Duodenal mucosa (tissue), 2 donors: Measurements from ENCODE around the gene PHF21B.

Experiments used
- H3K27ac ChIP-seq: one replicate; pipeline ENCODE4 v1.7.0; 2013; ENCODE audit warnings: low read depth, low read length
- H3K27me3 ChIP-seq, 2 donors: one replicate each; pipeline ENCODE4 v1.7.0; 2013; ENCODE audit warnings: low read length in 2 of 2, control low read depth in 1 of 2; ENCODE audit not compliant: insufficient read depth in 2 of 2, control insufficient read depth in 1 of 2
- H3K36me3 ChIP-seq, 2 donors: one replicate each; pipeline ENCODE4 v1.7.0; 2013; ENCODE audit warnings: low read length in 2 of 2, control low read depth in 1 of 2; ENCODE audit not compliant: insufficient read depth in 2 of 2, control insufficient read depth in 1 of 2
- H3K4me1 ChIP-seq, 2 donors: one replicate each; pipeline ENCODE4 v1.7.0; 2013; ENCODE audit warnings: low read length in 2 of 2, control low read depth in 1 of 2; ENCODE audit not compliant: insufficient read depth in 2 of 2, control insufficient read depth in 1 of 2
- H3K4me3 ChIP-seq, 2 donors: one replicate each; pipeline ENCODE4 v1.7.0; 2013; ENCODE audit warnings: low read length in 2 of 2, low read depth in 1 of 2
- H3K9ac ChIP-seq, 2 donors: one replicate each; pipeline ENCODE4 v1.7.0; 2013; ENCODE audit warnings: low read length in 2 of 2, low read depth in 1 of 2
- H3K9me3 ChIP-seq, 2 donors: one replicate each; pipeline ENCODE4 v1.7.0; 2013; ENCODE audit warnings: low read length in 2 of 2, control low read depth in 1 of 2; ENCODE audit not compliant: control insufficient read depth in 1 of 2

Gene PHF21B

GRCh38 chr22:44883011-44883421, 126.8 kb downstream of the PHF21B start:
- Histone ChIP-seq H3K27ac (no peak overlapping the region), H3K36me3 (no peaks in the 10 kb centered on the region), H3K9ac (no peak overlapping the region), H3K9me3 (no peaks in the 10 kb centered on the region), H3K4me1 (no peaks in the 10 kb centered on the region), H3K4me3 (no peak overlapping the region), H3K27me3 (no peaks in the 10 kb centered on the region)

- Histone ChIP-seq H3K27me3 (no peaks in the 10 kb centered on the region), H3K9ac (no peak overlapping the region), H3K4me3 (no peak overlapping the region), H3K27ac (no peak overlapping the region), H3K4me1 (no peaks in the 10 kb centered on the region), H3K36me3 (no peaks in the 10 kb centered on the region), H3K9me3 (no peaks in the 10 kb centered on the region)
Observed at GRCh38 chr22:44882226-44882905, 127.4 kb downstream of the PHF21B start.

- no peak overlapping the region for H3K9ac ChIP-seq
- H3K4me1 ChIP-seq: no peaks in the 10 kb centered on the region
- H3K9me3 ChIP-seq: peaks cover 0 to 3% of the 10 kb centered on the region in 2 donors
- H3K27me3 ChIP-seq: no peaks in the 10 kb centered on the region
- H3K27ac ChIP-seq: no peak overlapping the region
- H3K4me3 ChIP-seq: no peak overlapping the region
- no peaks in the 10 kb centered on the region for H3K36me3 ChIP-seq
Observed at GRCh38 chr22:44881624-44882023, 128.2 kb downstream of the PHF21B start.

- no peak overlapping the region for H3K27ac ChIP-seq
Observed at GRCh38 chr22:44880610-44881290, 129.1 kb downstream of the PHF21B start.

GRCh38 chr22:44879301-44879680, 130.5 kb downstream of the PHF21B start:
- Histone ChIP-seq H3K9me3 (peaks cover 0 to 6% of the 10 kb centered on the region in 2 donors), H3K27me3 (no peaks in the 10 kb centered on the region), H3K36me3 (no peaks in the 10 kb centered on the region), H3K27ac (no peak overlapping the region), H3K4me3 (no peak overlapping the region), H3K4me1 (no peaks in the 10 kb centered on the region), H3K9ac (no peak overlapping the region)

More at GRCh38 chr22:44880610-44881290, 129.1 kb downstream of the PHF21B start:
- Histone ChIP-seq H3K4me3 (no peak overlapping the region), H3K27me3 (no peaks in the 10 kb centered on the region), H3K9me3 (peaks cover 0 to 6% of the 10 kb centered on the region in 2 donors), H3K9ac (no peak overlapping the region), H3K4me1 (no peaks in the 10 kb centered on the region), H3K36me3 (no peaks in the 10 kb centered on the region)

- H3K9me3 ChIP-seq: peaks cover 0 to 6% of the 10 kb centered on the region in 2 donors
- no peaks in the 10 kb centered on the region for H3K27me3 ChIP-seq
- H3K4me1 ChIP-seq: no peaks in the 10 kb centered on the region
- H3K27ac ChIP-seq: no peak overlapping the region
- no peak overlapping the region for H3K9ac ChIP-seq
- H3K36me3 ChIP-seq: no peaks in the 10 kb centered on the region
- H3K4me3 ChIP-seq: no peak overlapping the region
Observed at GRCh38 chr22:44878483-44879300, 131.1 kb downstream of the PHF21B start.

- H3K4me1 ChIP-seq: no peaks in the 10 kb centered on the region
- H3K9me3 ChIP-seq: peaks cover 2 to 7% of the 10 kb centered on the region in 2 donors
- no peak overlapping the region for H3K4me3 ChIP-seq
- H3K9ac ChIP-seq: no peak overlapping the region
- no peaks in the 10 kb centered on the region for H3K27me3 ChIP-seq
- H3K36me3 ChIP-seq: no peaks in the 10 kb centered on the region
- H3K27ac ChIP-seq: no peak overlapping the region
Observed at GRCh38 chr22:44876921-44877320, 132.9 kb downstream of the PHF21B start.

GRCh38 chr22:44871782-44872181, 138.0 kb downstream of the PHF21B start:
- H3K4me3 ChIP-seq: no peak overlapping the region
- H3K27me3 ChIP-seq: no peaks in the 10 kb centered on the region
- H3K36me3 ChIP-seq: no peaks in the 10 kb centered on the region
- H3K9me3 ChIP-seq: peaks cover 4 to 13% of the 10 kb centered on the region in 2 donors
- H3K27ac ChIP-seq: no peak overlapping the region
- H3K9ac ChIP-seq: no peak overlapping the region
- no peaks in the 10 kb centered on the region for H3K4me1 ChIP-seq

GRCh38 chr22:44870021-44870420, 139.8 kb downstream of the PHF21B start:
- Histone ChIP-seq H3K36me3 (no peaks in the 10 kb centered on the region), H3K4me3 (no peak overlapping the region), H3K9ac (no peak overlapping the region), H3K4me1 (no peaks in the 10 kb centered on the region), H3K9me3 (peaks cover 4 to 9% of the 10 kb centered on the region in 2 donors), H3K27ac (no peak overlapping the region), H3K27me3 (no peaks in the 10 kb centered on the region)

- H3K9me3 ChIP-seq: peaks cover 4 to 9% of the 10 kb centered on the region in 2 donors
- H3K27me3 ChIP-seq: no peaks in the 10 kb centered on the region
- no peak overlapping the region for H3K27ac ChIP-seq
- H3K9ac ChIP-seq: no peak overlapping the region
- no peaks in the 10 kb centered on the region for H3K36me3 ChIP-seq
- no peak overlapping the region for H3K4me3 ChIP-seq
- no peaks in the 10 kb centered on the region for H3K4me1 ChIP-seq
Observed at GRCh38 chr22:44869196-44869595, 140.6 kb downstream of the PHF21B start.
